Colonic mucosa (tissue), 4 donors: ENCODE results near the gene DDX20. TPM values are rescaled to one million over a fixed set of nuclear protein-coding genes. Genes with fewer than 3 reads are reported as not detected.

Source experiments
- DNase-seq: peaks from one replicate; pipeline ENCODE4 v3.0.0-alpha.2; 2020
- H3K27ac ChIP-seq: fragments of 200-600 bp; one replicate; pipeline ENCODE4 v1.8.0; 2021
- H3K27me3 ChIP-seq: fragments of 200-600 bp; one replicate; pipeline ENCODE4 v1.8.0; 2021
- H3K36me3 ChIP-seq: fragments of 200-600 bp; one replicate; pipeline ENCODE4 v1.8.0; 2021
- H3K4me1 ChIP-seq: fragments of 200-600 bp; one replicate; pipeline ENCODE4 v1.8.0; 2021; ENCODE audit warnings: mild to moderate bottlenecking
- H3K4me3 ChIP-seq: fragments of 200-600 bp; one replicate; pipeline ENCODE4 v1.8.0; 2021
- H3K9ac ChIP-seq, 2 donors: one replicate each; pipeline ENCODE4 v1.7.0; 2013; ENCODE audit warnings: control low read depth in 2 of 2, low read depth in 2 of 2, low read length in 2 of 2
- H3K9me3 ChIP-seq: fragments of 200-600 bp; one replicate; pipeline ENCODE4 v1.8.0; 2021
- CTCF ChIP-seq: fragments of 200-600 bp; IDR thresholded peaks from one replicate; pipeline ENCODE4 v1.8.0; 2022; ENCODE audit warnings: antibody characterized with exemption, mild to moderate bottlenecking
- intact Hi-C: fragments of 100-400 bp; cut with DNase I; formaldehyde crosslinking; loops from one replicate; pipeline ENCODE4 v1.14.1; 2022
- total RNA-seq, 2 donors: library from RNA; stranded (reverse); fragmentation: NEBNext Ultra II Directional in 1 of 2; extraction: Animal tissue kit (Norgen Biotek cat#: 25700) in 1 of 2; gene quantifications; one replicate each; pipeline ENCODE4 v1.2.1, GENCODE V29; 2021
- donor health status: healthy.
- donor health status: DM: no; HTN: no; CAD: no.
- donor health status: DM: no; HTN: no; CAD: no.

DDX20 gene
- total RNA-seq, 2 donors from 2014 or later: 9.6 to 11.5 TPM

- Histone ChIP-seq H3K27ac (no peak overlapping the region), H3K4me3 (no peak overlapping the region), H3K9ac (no peak overlapping the region), H3K4me1 (no peaks in the 10 kb centered on the region), H3K36me3 (no peaks in the 10 kb centered on the region), H3K9me3 (no peaks in the 10 kb centered on the region), H3K27me3 (no peaks in the 10 kb centered on the region)
- TF ChIP-seq CTCF: no peak
- no peak for DNase-seq
- intact Hi-C loops: loop anchor here (10.0 kb wide), 1 partner anchor 545 kb away; no protein-coding TSS in a partner anchor
Observed at GRCh38 chr1:111789666-111790316, 34.1 kb downstream of the DDX20 start.

GRCh38 chr1:111791776-111792175, 36.1 kb downstream of the DDX20 start:
- no peak overlapping the region for H3K27ac ChIP-seq
- no peak for DNase-seq
- H3K27me3 ChIP-seq: no peaks in the 10 kb centered on the region
- no peaks in the 10 kb centered on the region for H3K4me1 ChIP-seq
- H3K36me3 ChIP-seq: no peaks in the 10 kb centered on the region
- H3K9ac ChIP-seq: no peak overlapping the region
- H3K9me3 ChIP-seq: no peaks in the 10 kb centered on the region
- no peak for TF ChIP-seq CTCF
- H3K4me3 ChIP-seq: no peak overlapping the region
- intact Hi-C loops: loop anchor here (10.0 kb wide), 1 partner anchor 543 kb away; no protein-coding TSS in a partner anchor

- no peak for TF ChIP-seq CTCF
- Histone ChIP-seq H3K4me3 (no peak overlapping the region), H3K9ac (no peak overlapping the region), H3K27ac (no peak overlapping the region), H3K36me3 (no peaks in the 10 kb centered on the region), H3K9me3 (no peaks in the 10 kb centered on the region), H3K4me1 (no peaks in the 10 kb centered on the region), H3K27me3 (no peaks in the 10 kb centered on the region)
- intact Hi-C loops: loop anchor here (10.0 kb wide), 1 partner anchor 543 kb away; no protein-coding TSS in a partner anchor
- no peak for DNase-seq
Observed at GRCh38 chr1:111792249-111792648, 36.5 kb downstream of the DDX20 start.

GRCh38 chr1:111793923-111794322, 38.2 kb downstream of the DDX20 start:
- intact Hi-C loops: loop anchor here (10.0 kb wide), 1 partner anchor 541 kb away; no protein-coding TSS in a partner anchor
- no peak for TF ChIP-seq CTCF
- Histone ChIP-seq H3K9ac (no peak overlapping the region), H3K36me3 (no peaks in the 10 kb centered on the region), H3K4me1 (no peaks in the 10 kb centered on the region), H3K27ac (no peak overlapping the region), H3K9me3 (no peaks in the 10 kb centered on the region), H3K4me3 (no peak overlapping the region), H3K27me3 (no peaks in the 10 kb centered on the region)
- DNase-seq: no peak

- no peaks in the 10 kb centered on the region for H3K4me1 ChIP-seq
- no peaks in the 10 kb centered on the region for H3K9me3 ChIP-seq
- no peak overlapping the region for H3K9ac ChIP-seq
- no peaks in the 10 kb centered on the region for H3K36me3 ChIP-seq
- H3K27ac ChIP-seq: no peak overlapping the region
- intact Hi-C loops: loop anchor here (10.0 kb wide), 1 partner anchor 539 kb away; no protein-coding TSS in a partner anchor
- no peak for DNase-seq
- no peak for TF ChIP-seq CTCF
- H3K27me3 ChIP-seq: no peaks in the 10 kb centered on the region
- H3K4me3 ChIP-seq: no peak overlapping the region
Observed at GRCh38 chr1:111795401-111795800, 39.7 kb downstream of the DDX20 start.
